Mammary epithelial cell (primary cell): ENCODE results near the gene FANCC.

ENCODE experiments used
- EZH2 ChIP-seq: IDR thresholded peaks from 2 replicates; pipeline ENCODE4 v1.6.1; 2012; ENCODE audit warnings: low read length, inconsistent platforms, borderline replicate concordance
- TF ChIP-seq, protein P1 (sequence below), 2 donors: IDR thresholded peaks in 1 of 2; conservative IDR thresholded peaks in 1 of 2; 2 replicates each; pipeline ENCODE4 v1.5.1; 2011 to 2012; ENCODE audit warnings: inconsistent platforms in 2 of 2, low read length in 2 of 2, mild to moderate bottlenecking in 2 of 2, control low read depth in 1 of 2, low read depth in 1 of 2; ENCODE audit not compliant: insufficient read depth in 1 of 2; ENCODE audit errors: extremely low read depth in 1 of 2

DNA sequence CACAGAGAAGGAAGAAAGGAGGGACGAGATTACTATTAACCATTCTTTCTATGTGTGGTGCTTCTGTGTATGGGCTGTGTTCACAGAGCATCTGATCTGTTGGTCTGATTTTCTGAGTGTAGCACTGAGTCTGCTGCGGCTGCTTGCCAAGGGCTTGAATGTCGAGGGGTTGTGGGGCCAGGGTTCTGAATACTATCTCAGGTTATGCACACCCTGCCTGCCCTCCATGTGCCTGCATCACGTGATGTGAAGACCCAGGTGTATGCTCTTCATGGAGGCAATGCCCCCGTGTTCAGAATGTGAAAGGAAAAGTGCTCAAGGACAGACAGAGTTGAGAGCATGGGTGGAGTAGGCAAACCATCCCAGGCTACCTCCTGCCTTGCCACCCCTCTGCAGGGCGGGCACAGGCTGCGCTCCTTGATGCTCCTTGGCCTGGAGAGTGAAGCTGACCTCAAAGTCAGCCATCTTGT is 254.9 kb downstream of the FANCC start:
- TF ChIP-seq, protein P1, sequence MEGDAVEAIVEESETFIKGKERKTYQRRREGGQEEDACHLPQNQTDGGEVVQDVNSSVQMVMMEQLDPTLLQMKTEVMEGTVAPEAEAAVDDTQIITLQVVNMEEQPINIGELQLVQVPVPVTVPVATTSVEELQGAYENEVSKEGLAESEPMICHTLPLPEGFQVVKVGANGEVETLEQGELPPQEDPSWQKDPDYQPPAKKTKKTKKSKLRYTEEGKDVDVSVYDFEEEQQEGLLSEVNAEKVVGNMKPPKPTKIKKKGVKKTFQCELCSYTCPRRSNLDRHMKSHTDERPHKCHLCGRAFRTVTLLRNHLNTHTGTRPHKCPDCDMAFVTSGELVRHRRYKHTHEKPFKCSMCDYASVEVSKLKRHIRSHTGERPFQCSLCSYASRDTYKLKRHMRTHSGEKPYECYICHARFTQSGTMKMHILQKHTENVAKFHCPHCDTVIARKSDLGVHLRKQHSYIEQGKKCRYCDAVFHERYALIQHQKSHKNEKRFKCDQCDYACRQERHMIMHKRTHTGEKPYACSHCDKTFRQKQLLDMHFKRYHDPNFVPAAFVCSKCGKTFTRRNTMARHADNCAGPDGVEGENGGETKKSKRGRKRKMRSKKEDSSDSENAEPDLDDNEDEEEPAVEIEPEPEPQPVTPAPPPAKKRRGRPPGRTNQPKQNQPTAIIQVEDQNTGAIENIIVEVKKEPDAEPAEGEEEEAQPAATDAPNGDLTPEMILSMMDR (conservative IDR thresholded peaks at IDR 0.05 in 1 of 2, IDR thresholded peaks at IDR 0.05 in 1 of 2; ENCODE audit: extremely low read depth in 1 of 2, insufficient read depth in 1 of 2, low read depth in 1 of 2, low read length in 2 of 2): no peak
- TF ChIP-seq EZH2: no peak
